ENCODE data around the gene SMYD3.
"Not testable (repeated sequence)": the region's sequence is repeated elsewhere in the genome, so short reads cannot be mapped to it uniquely, and the experiment has no call there.

Gene SMYD3

GRCh38 chr1:245971076-245971710 is 535.9 kb downstream of the SMYD3 start:
- not testable (repeated sequence) for H3K36me3 ChIP-seq (ENCODE audit: control insufficient read depth, insufficient read depth, low read length, severe bottlenecking); H3K9ac ChIP-seq (ENCODE audit: low read length); H3K4me3 ChIP-seq (ENCODE audit: low read length); DNase-seq (ENCODE audit: low read depth); H3K27me3 ChIP-seq (replicated peaks; ENCODE audit: control insufficient read depth, insufficient read depth, low read length); H3K9me3 ChIP-seq (ENCODE audit: control insufficient read depth, low read length)
- H3K4me1 ChIP-seq (ENCODE audit: control insufficient read depth, insufficient read depth, low read length) = peaks cover 18% of the 10 kb centered on the region

GRCh38 chr1:245969283-245969682 is 537.8 kb downstream of the SMYD3 start:
- no peaks in the 10 kb centered on the region for H3K36me3 ChIP-seq (ENCODE audit: control insufficient read depth, insufficient read depth, low read length, severe bottlenecking)
- DNase-seq (ENCODE audit: low read depth) = peak; percentile 77

GRCh38 chr1:245968775-245969174 is 538.3 kb downstream of the SMYD3 start:
- H3K27me3 ChIP-seq (replicated peaks; ENCODE audit: control insufficient read depth, insufficient read depth, low read length) = no peaks in the 10 kb centered on the region
- no peak for DNase-seq (ENCODE audit: low read depth)
- peak overlapping the region; percentile 10 for H3K9ac ChIP-seq (ENCODE audit: low read length)
- no peak overlapping the region for H3K4me3 ChIP-seq (ENCODE audit: low read length)
- no peaks in the 10 kb centered on the region for H3K9me3 ChIP-seq (ENCODE audit: control insufficient read depth, low read length)
- H3K4me1 ChIP-seq (ENCODE audit: control insufficient read depth, insufficient read depth, low read length) = peaks cover 18% of the 10 kb centered on the region
- no peaks in the 10 kb centered on the region for H3K36me3 ChIP-seq (ENCODE audit: control insufficient read depth, insufficient read depth, low read length, severe bottlenecking)

More at GRCh38 chr1:245969283-245969682, 537.8 kb downstream of the SMYD3 start:
- Histone ChIP-seq H3K4me3 (ENCODE audit: low read length) (no peak overlapping the region), H3K4me1 (ENCODE audit: control insufficient read depth, insufficient read depth, low read length) (peaks cover 18% of the 10 kb centered on the region), H3K9me3 (ENCODE audit: control insufficient read depth, low read length) (no peaks in the 10 kb centered on the region), H3K9ac (ENCODE audit: low read length) (peak overlapping the region; percentile 10), H3K27me3 (replicated peaks; ENCODE audit: control insufficient read depth, insufficient read depth, low read length) (no peaks in the 10 kb centered on the region)

- Histone ChIP-seq H3K4me1 (ENCODE audit: control insufficient read depth, insufficient read depth, low read length) (peaks cover 25% of the 10 kb centered on the region), H3K27me3 (replicated peaks; ENCODE audit: control insufficient read depth, insufficient read depth, low read length) (no peaks in the 10 kb centered on the region), H3K9ac (ENCODE audit: low read length) (no peak overlapping the region), H3K4me3 (ENCODE audit: low read length) (no peak overlapping the region), H3K36me3 (ENCODE audit: control insufficient read depth, insufficient read depth, low read length, severe bottlenecking) (no peaks in the 10 kb centered on the region), H3K9me3 (ENCODE audit: control insufficient read depth, low read length) (no peaks in the 10 kb centered on the region)
- no peak for DNase-seq (ENCODE audit: low read depth)
These were observed 541.7 kb downstream of the SMYD3 start for GRCh38 chr1:245965398-245965797.

- peaks cover 12% of the 10 kb centered on the region for H3K4me1 ChIP-seq (ENCODE audit: control insufficient read depth, insufficient read depth, low read length)
- H3K9ac ChIP-seq (ENCODE audit: low read length) = no peak overlapping the region
- H3K4me3 ChIP-seq (ENCODE audit: low read length) = no peak overlapping the region
These were observed 543.4 kb downstream of the SMYD3 start for GRCh38 chr1:245963649-245964048.

GRCh38 chr1:245962453-245962852 is 544.6 kb downstream of the SMYD3 start:
- H3K4me1 ChIP-seq (ENCODE audit: control insufficient read depth, insufficient read depth, low read length) = peaks cover 7% of the 10 kb centered on the region
- DNase-seq (ENCODE audit: low read depth) = no peak
- H3K27me3 ChIP-seq (replicated peaks; ENCODE audit: control insufficient read depth, insufficient read depth, low read length) = no peaks in the 10 kb centered on the region
- no peaks in the 10 kb centered on the region for H3K36me3 ChIP-seq (ENCODE audit: control insufficient read depth, insufficient read depth, low read length, severe bottlenecking)
- H3K9ac ChIP-seq (ENCODE audit: low read length) = no peak overlapping the region
- no peak overlapping the region for H3K4me3 ChIP-seq (ENCODE audit: low read length)
- H3K9me3 ChIP-seq (ENCODE audit: control insufficient read depth, low read length) = no peaks in the 10 kb centered on the region

More at GRCh38 chr1:245963649-245964048, 543.4 kb downstream of the SMYD3 start:
- no peak for DNase-seq (ENCODE audit: low read depth)
- Histone ChIP-seq H3K9me3 (ENCODE audit: control insufficient read depth, low read length) (no peaks in the 10 kb centered on the region), H3K36me3 (ENCODE audit: control insufficient read depth, insufficient read depth, low read length, severe bottlenecking) (no peaks in the 10 kb centered on the region), H3K27me3 (replicated peaks; ENCODE audit: control insufficient read depth, insufficient read depth, low read length) (no peaks in the 10 kb centered on the region)

GRCh38 chr1:245961137-245961540 is 545.9 kb downstream of the SMYD3 start:
- H3K27me3 ChIP-seq (replicated peaks; ENCODE audit: control insufficient read depth, insufficient read depth, low read length) = no peaks in the 10 kb centered on the region
- no peak overlapping the region for H3K9ac ChIP-seq (ENCODE audit: low read length)
- peak; percentile 41 for DNase-seq (ENCODE audit: low read depth)
- H3K9me3 ChIP-seq (ENCODE audit: control insufficient read depth, low read length) = no peaks in the 10 kb centered on the region
- peaks cover 7% of the 10 kb centered on the region for H3K4me1 ChIP-seq (ENCODE audit: control insufficient read depth, insufficient read depth, low read length)
- H3K4me3 ChIP-seq (ENCODE audit: low read length) = no peak overlapping the region
- H3K36me3 ChIP-seq (ENCODE audit: control insufficient read depth, insufficient read depth, low read length, severe bottlenecking) = no peaks in the 10 kb centered on the region

- peaks cover 7% of the 10 kb centered on the region for H3K4me1 ChIP-seq (ENCODE audit: control insufficient read depth, insufficient read depth, low read length)
- DNase-seq (ENCODE audit: low read depth) = no peak
These were observed 546.9 kb downstream of the SMYD3 start for GRCh38 chr1:245960171-245960570.

GRCh38 chr1:245958016-245958415 is 549.1 kb downstream of the SMYD3 start:
- H3K27me3 ChIP-seq (replicated peaks; ENCODE audit: control insufficient read depth, insufficient read depth, low read length) = no peaks in the 10 kb centered on the region
- DNase-seq (ENCODE audit: low read depth) = no peak
- H3K4me1 ChIP-seq (ENCODE audit: control insufficient read depth, insufficient read depth, low read length) = peaks cover 19% of the 10 kb centered on the region
- no peak overlapping the region for H3K4me3 ChIP-seq (ENCODE audit: low read length)
- H3K36me3 ChIP-seq (ENCODE audit: control insufficient read depth, insufficient read depth, low read length, severe bottlenecking) = no peaks in the 10 kb centered on the region
- no peak overlapping the region for H3K9ac ChIP-seq (ENCODE audit: low read length)
- no peaks in the 10 kb centered on the region for H3K9me3 ChIP-seq (ENCODE audit: control insufficient read depth, low read length)

More at GRCh38 chr1:245960171-245960570, 546.9 kb downstream of the SMYD3 start:
- Histone ChIP-seq H3K4me3 (ENCODE audit: low read length) (no peak overlapping the region), H3K36me3 (ENCODE audit: control insufficient read depth, insufficient read depth, low read length, severe bottlenecking) (no peaks in the 10 kb centered on the region), H3K9ac (ENCODE audit: low read length) (no peak overlapping the region), H3K9me3 (ENCODE audit: control insufficient read depth, low read length) (no peaks in the 10 kb centered on the region), H3K27me3 (replicated peaks; ENCODE audit: control insufficient read depth, insufficient read depth, low read length) (no peaks in the 10 kb centered on the region)

DNA sequence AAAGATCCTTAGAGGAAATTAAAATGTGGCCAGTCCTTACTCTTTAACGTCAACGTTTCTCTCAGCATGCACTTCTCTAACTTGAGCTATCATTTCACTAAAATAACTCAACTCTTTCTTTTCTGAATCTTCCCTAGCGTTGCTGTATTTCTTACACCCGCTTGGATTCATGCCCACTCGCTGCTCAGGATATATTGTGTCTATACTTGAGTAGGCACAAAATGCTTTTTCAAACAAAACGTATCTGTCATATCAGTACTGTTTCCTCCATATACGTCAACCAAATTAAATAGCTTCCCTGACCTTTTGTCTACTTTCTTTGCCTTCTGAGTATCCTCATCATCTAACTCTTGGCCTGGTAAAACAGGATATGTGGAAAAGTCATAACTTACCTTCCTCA is 549.7 kb downstream of the SMYD3 start:
- Histone ChIP-seq H3K4me1 (ENCODE audit: control insufficient read depth, insufficient read depth, low read length) (peaks cover 21% of the 10 kb centered on the region), H3K9ac (ENCODE audit: low read length) (no peak overlapping the region), H3K36me3 (ENCODE audit: control insufficient read depth, insufficient read depth, low read length, severe bottlenecking) (no peaks in the 10 kb centered on the region), H3K27me3 (replicated peaks; ENCODE audit: control insufficient read depth, insufficient read depth, low read length) (no peaks in the 10 kb centered on the region), H3K4me3 (ENCODE audit: low read length) (no peak overlapping the region), H3K9me3 (ENCODE audit: control insufficient read depth, low read length) (no peaks in the 10 kb centered on the region)
- no peak for DNase-seq (ENCODE audit: low read depth)

DNA sequence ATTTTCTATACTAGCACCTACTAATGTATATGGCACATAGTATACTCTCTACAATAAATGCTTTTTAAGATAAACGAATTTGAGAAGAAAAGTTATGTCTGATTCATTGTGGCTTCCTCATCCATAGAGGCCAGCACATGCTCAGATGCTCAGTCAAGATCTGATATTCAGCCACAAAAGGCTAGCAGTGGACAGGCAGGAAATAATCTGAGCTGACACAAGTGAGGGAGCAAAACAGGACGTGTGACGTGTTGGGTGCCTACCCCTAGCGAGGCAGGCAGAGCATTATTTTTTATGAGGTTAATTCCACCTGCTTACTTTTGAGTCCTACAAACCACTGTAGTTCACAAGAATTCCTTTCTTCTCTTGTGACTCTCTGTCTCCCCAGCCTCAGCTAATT is 550.9 kb downstream of the SMYD3 start:
- no peak for DNase-seq (ENCODE audit: low read depth)
- Histone ChIP-seq H3K9me3 (ENCODE audit: control insufficient read depth, low read length) (no peaks in the 10 kb centered on the region), H3K9ac (ENCODE audit: low read length) (no peak overlapping the region), H3K36me3 (ENCODE audit: control insufficient read depth, insufficient read depth, low read length, severe bottlenecking) (no peaks in the 10 kb centered on the region), H3K4me1 (ENCODE audit: control insufficient read depth, insufficient read depth, low read length) (peaks cover 18% of the 10 kb centered on the region), H3K27me3 (replicated peaks; ENCODE audit: control insufficient read depth, insufficient read depth, low read length) (no peaks in the 10 kb centered on the region), H3K4me3 (ENCODE audit: low read length) (no peak overlapping the region)

All from adipocyte (in vitro differentiated cells).